Measurements from ENCODE around the gene IL33. TPM values are rescaled to one million over a fixed set of nuclear protein-coding genes. Genes with fewer than 3 reads are reported as not detected.

IL33 gene
- polyA plus RNA-seq, 3 donors, result 6.7 to 9.5 (median 8.4) TPM

DNA sequence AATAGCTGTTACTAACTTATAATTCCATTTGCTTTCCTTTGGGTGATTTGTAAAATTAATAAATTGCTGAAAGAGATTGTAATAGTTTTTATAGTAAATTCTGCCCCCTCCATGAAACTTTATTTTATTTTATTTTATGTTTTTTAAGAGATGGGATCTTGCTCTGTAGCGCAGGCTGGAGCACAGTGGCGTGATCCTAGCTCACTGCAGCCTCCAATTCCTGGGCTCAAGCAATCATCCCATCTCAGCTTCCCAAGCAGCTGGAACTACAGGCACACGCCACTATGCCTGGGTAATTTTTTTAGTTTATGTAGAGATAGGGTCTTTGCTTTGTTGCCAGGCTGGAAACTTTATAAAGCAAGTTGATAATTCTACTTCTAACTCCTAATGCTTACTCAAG, 395 bp downstream of the IL33 start:
- DNase-seq, result no peak

GRCh38 chr9:6216951-6217350, 1.3 kb downstream of the IL33 start:
- DNase-seq, result no peak

DNA sequence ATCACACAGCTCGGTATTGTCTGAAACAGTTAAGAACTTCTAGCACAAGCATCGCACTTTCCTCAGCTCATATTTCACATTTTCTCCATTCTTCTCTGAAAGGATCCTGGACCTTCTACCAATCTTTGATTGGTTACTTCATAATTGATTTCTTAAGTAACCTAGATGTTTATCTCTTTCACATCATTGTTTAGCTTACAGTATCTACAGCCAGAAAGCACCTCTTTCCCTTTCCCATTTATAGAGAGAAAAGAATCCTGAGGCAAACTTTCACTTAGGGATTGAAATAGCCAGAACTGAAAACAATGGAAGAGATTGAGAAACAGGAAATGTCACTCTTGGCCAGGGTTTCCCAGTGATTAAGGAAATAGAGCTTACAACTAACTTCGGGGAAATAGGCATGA, 2.5 kb downstream of the IL33 start:
- DNase-seq, result no peak

DNA sequence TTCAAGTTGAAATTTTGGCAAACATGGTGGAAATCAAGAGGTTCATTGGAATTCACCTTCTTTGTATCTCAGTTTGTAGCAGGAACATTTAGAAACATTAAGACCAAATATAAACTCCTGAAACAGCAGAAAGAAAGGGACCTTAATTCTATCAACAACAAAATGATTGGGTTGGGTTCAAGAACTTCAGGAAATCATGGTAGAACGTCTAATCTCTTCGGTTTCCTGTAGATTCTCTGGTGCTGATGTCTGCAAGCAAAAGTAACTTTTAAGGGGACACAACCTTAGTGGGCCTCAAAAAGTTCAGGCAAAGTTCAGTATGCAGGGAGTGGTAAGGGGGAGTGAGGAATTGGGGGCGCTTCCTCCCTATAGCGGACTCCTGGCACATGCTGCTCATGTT, 3.4 kb downstream of the IL33 start:
- DNase-seq, result no peak

GRCh38 chr9:6219981-6220380, 4.4 kb downstream of the IL33 start:
- no peak for DNase-seq

- no peak for DNase-seq
Observed at GRCh38 chr9:6224393-6225154, 9.0 kb downstream of the IL33 start.

DNA sequence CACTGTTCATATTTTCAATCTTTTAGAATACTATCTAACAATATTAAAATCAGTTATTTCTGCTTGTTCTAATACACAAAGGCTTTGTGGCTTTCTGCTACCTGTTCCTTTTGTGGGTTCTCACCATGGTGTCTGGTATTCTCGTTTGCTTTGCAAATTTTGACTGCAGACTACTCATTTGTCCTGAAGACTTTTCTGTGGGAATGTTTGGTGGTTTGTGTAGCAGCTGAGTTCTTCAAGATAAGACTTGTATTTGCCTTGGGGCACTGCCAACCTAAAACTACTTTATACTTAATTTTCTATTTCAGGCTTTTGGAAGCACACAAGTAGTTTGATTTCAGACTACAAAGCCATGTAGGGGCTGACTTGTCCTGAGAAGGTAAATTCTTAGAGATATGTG, 11.1 kb downstream of the IL33 start:
- no peak for DNase-seq

DNA sequence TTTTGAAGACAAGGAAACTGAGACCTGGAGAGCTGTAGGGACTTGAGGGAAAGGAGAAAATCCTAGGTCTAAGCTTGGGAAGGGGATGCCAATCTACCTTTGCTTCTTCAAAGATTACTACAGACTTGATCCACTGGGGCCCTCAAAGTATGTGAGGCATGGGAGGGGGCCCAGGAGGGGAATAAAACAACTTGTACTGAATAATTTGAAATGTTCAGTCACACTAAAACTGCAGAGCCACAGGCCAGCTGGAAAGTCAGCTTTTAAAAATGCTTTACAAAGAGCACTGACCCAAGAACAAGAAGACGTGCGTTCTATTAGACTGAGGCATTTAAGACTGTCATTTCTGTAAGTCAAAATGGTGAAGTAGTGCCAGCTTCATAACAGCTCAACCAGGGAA, 13.6 kb downstream of the IL33 start:
- no peak for DNase-seq

- DNase-seq, result no peak
Observed at GRCh38 chr9:6229619-6230018, 14.0 kb downstream of the IL33 start.

DNA sequence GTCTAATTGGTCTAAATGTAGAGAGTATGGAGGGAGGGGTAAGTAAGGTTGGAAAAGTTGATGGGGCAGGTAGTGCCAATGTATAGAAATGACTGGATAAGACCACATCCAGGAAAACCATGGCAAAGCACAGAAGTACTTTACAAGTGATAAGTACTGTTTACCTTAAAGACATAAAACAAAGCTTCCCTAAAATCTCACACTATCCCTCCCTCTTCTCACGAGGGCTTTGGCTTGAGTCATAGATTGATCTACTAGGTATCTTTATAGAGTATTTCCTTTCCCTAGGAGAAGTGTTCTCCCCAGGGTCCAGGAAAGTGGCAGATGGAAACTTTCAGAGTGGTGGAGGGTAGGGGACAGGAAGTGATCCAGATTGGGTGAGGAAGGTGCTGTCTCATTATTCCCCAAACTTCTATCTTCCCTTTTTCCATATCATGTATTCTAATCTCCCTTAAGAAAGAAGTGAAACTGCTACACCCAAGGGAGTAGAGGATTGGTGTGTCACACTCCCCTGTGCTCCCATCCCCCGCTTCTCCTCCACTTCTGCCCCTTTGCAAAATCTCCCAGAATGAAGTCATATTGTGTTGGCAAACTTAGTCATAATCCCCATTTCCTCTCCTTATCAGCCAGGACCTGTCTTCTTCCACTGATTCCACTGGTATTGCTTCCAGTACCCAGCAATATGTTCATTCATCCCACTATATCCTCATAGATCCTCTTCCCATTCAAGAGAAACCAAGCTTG, 14.6 kb downstream of the IL33 start:
- DNase-seq, result no peak

GRCh38 chr9:6232336-6232945, 16.8 kb downstream of the IL33 start:
- DNase-seq, result no peak

- DNase-seq, result no peak
Observed at GRCh38 chr9:6234014-6234413, 18.4 kb downstream of the IL33 start.

DNA sequence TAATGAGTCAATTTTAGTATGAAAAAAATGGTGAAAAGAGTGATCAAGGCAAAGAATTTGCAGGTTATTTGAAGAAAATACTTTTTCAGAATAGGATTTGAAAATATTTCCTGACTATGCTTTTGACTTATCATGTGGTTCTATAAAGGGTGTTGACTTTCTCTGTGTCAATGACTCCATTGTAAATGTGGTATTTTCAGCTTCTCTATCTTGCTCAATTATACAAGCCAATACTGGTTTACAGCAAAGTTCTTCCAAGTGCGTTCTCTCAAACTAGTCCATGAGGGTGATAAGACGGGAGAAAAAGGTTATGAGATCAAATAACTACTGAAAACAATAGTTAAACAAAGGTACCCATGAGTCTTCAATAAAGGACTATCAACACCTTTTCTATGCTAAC, 21.7 kb downstream of the IL33 start:
- DNase-seq, result no peak

- no peak for DNase-seq
Observed at GRCh38 chr9:6239048-6239461, 23.4 kb downstream of the IL33 start.

DNA sequence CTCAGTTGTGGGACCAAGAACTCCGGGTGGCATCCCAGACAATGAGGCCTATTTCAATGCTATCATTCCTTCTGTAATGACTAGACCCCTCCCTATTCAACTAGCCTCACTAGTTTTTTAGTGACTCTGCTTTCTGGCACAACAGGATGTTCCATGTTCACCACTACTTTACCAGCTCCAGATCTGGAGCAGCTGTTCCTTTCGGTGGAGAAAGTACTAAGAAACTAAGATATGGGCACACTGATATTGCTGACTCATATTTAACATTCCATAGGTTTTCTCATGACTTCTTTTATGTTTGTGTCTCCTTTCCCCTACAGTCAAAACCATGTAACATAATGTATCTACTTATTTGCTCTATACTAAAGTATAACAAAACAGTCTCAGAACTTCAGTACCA, 24.1 kb downstream of the IL33 start:
- DNase-seq, result no peak

DNA sequence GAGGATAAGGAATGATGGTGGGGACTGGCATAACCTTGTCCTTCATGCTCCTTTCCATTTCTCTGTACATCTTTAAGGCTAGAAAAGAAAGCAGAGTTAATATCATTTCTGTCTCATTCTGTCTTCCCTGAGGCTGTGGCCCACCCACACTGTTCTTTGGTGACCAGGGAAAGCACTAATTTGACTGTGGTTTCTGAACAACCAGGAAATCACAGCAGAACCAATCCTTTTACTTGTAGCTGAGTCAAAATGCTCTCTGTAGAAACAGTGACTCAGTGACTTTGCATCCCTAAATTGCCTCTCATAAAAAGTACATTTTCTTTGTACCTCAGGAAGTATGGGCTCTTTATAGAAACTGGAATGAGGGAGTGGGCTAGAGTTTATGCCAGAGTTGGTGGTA, 28.1 kb downstream of the IL33 start:
- no peak for DNase-seq

DNA sequence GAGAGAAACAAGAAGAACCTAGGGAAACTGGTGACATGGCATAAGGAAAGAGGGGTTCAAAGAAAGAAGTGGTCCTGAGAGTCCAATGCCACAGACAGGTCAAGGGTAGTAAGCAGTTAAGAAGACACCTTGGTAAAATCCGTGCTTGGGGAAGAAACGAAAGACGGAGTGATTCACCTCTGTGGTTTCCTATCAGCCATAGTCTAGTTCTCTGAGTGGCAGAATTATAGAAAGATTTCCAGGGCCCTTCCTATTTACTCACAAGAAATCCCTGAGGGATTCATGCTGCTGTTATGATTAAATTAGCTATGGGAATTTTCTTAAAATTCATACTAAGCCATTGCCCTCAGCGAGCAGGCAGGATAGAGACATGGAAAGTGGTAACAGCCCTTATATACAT, 31.7 kb downstream of the IL33 start:
- no peak for DNase-seq

DNA sequence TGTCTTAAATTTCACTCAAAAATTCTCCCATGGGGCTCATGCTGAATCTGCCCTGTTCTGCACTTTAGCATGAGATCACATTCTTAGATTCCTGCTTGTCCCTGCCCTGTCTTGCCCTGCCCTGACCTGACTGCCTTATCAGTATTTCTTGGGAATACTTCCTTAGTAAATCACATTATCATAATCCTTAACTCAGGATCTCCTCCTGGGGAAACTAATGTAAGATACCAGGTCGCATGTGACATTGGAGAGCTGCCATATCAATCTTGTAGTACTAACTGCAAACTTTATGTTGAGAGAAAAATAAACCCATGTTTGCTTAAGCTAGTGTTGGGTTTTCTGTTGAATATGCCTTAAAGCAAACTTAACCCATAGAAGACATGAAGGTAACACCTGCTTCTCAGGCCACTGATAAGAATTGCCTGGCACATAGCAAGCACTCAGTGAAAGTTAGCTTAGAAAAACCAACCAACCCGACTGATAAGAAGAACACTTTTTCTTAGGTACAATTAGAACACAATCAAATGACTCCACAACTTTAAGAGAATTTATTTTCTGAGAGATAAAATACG, 53.3 kb downstream of the IL33 start:
- no peak for DNase-seq

- no peak for DNase-seq
Observed at GRCh38 chr9:6270896-6271295, 55.3 kb downstream of the IL33 start.

DNA sequence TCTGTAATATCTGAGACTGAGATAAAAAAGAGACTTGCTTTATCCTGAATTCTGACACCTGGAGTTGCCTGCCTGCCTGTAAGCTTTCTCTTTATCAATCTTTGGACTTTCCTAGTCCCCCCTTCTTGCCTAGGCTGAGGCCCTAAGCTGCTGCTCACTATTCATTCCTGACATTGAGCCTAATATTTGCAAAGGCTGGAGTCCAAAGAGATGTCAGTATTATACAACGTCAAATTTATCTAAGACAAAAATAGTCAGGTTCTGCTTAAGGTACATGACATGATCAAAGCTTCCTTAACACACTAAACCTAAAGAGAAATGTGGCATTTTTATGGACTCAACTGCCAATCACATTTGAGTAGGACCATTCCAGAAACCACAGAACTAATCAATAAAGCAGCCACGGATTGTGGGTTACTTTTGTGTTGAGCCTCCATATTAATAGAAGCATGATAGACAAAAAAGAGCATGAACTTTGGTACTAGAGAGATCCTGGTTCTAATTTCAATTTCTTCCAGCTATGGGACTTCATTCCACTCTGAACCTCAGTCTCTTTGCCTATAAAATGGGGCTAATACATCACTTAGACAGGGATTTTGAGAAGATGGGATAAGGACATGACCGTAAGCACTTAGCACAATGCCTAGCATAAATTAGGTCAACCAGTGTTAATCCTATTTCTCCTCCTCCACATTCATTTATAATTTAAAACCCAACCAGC, 56.1 kb downstream of the IL33 start:
- DNase-seq, result no peak

GRCh38 chr9:6272229-6272598, 56.6 kb downstream of the IL33 start:
- DNase-seq, result peak; percentile 4

DNA sequence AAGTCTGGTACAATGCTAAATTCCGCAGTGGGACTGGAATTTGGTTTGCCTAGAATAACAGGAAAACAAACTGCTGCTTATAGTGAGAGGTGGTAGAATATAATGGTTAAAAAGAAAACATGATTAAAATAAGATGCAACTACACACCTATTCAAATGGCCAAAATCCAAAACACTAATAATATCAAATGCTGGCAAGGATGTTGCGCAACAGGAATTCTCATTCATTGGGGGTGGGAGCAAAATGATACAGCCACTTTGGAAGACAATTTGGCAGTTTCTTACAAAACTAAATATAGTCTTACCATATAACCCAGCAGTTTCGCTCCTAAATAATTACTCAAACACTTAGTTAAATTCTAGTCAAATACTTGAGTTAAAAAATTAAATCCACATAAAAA, 61.8 kb downstream of the IL33 start:
- DNase-seq, result no peak

Data from renal pelvis (tissue), 4 donors.